GM12878 (cell line): ENCODE data around the gene ADAMTSL4. TPM values are rescaled to one million over a fixed set of nuclear protein-coding genes. Genes with fewer than 3 reads are reported as not detected.
A peak's percentile ranks its signal among the peaks of the same experiment; 100 is the strongest.

Source experiments
- CREM ChIP-seq: IDR thresholded peaks from 2 replicates; pipeline ENCODE4 v1.6.1; 2014; ENCODE audit warnings: antibody characterized with exemption, low read depth
- EED ChIP-seq: sonication (generic); IDR thresholded peaks from 2 replicates; pipeline ENCODE4 v1.6.1; 2016; ENCODE audit warnings: antibody characterized with exemption, low read depth
- HCFC1 ChIP-seq: fragments of 150-350 bp; IDR thresholded peaks from 2 replicates; pipeline ENCODE4 v1.6.1; 2014; ENCODE audit warnings: low read length
- IKZF1 ChIP-seq: fragments of 450-650 bp; conservative IDR thresholded peaks from 2 replicates; pipeline ENCODE4 v1.6.1; 2017; ENCODE audit warnings: antibody characterized with exemption, mild to moderate bottlenecking
- IRF3 ChIP-seq: fragments of 450-650 bp; IDR thresholded peaks from 2 replicates; pipeline ENCODE4 v1.6.1; 2014; ENCODE audit warnings: mild to moderate bottlenecking
- LARP7 ChIP-seq: fragments of 450-650 bp; IDR thresholded peaks from 2 replicates; pipeline ENCODE4 v1.6.1; 2017; ENCODE audit warnings: mild to moderate bottlenecking
- PML ChIP-seq: IDR thresholded peaks from 2 replicates; pipeline ENCODE4 v1.6.1; 2012; ENCODE audit warnings: low read length, inconsistent platforms
- POLR2A ChIP-seq: IDR thresholded peaks from 2 replicates; pipeline ENCODE4 v1.6.1; 2011; ENCODE audit warnings: low read depth, mild to moderate bottlenecking, low read length
- POU2F2 ChIP-seq: IDR thresholded peaks from 3 replicates; pipeline ENCODE4 v1.6.1; 2011; ENCODE audit warnings: low read depth, mild to moderate bottlenecking, low read length, borderline replicate concordance
- RAD51 ChIP-seq: fragments of 450-650 bp; IDR thresholded peaks from 2 replicates; pipeline ENCODE4 v1.6.1; 2016; ENCODE audit warnings: moderate library complexity, mild to moderate bottlenecking, inconsistent platforms
- RUNX3 ChIP-seq: IDR thresholded peaks from 2 replicates; pipeline ENCODE4 v1.6.1; 2012; ENCODE audit warnings: low read length, inconsistent platforms
- STAT1 ChIP-seq: fragments of 450-650 bp; conservative IDR thresholded peaks from 2 replicates; pipeline ENCODE4 v1.6.1; 2014; ENCODE audit warnings: antibody characterized with exemption, mild to moderate bottlenecking
- TARDBP ChIP-seq: IDR thresholded peaks from 2 replicates; pipeline ENCODE4 v1.6.1; 2016; ENCODE audit warnings: borderline replicate concordance
- YY1 ChIP-seq: IDR thresholded peaks from 2 replicates; pipeline ENCODE4 v1.6.1; 2011; ENCODE audit warnings: low read depth, mild to moderate bottlenecking, low read length
- ZBTB11 ChIP-seq: fragments of 450-650 bp; formaldehyde crosslinking; IDR thresholded peaks from 2 replicates; pipeline ENCODE4 v1.5.0; 2022; ENCODE audit warnings: mild to moderate bottlenecking, missing genetic modification characterization
- ZNF687 ChIP-seq: fragments of 450-650 bp; IDR thresholded peaks from 2 replicates; pipeline ENCODE4 v1.6.1; 2017; ENCODE audit warnings: mild to moderate bottlenecking, moderate library complexity
- polyA plus RNA-seq, 11 experiments: library from polyadenylated mRNA; depleted of rRNA in 4 of 11; unstranded in 6 of 11; stranded (reverse) in 5 of 11; fragments of >200 nt; fragmentation: Nextera tagmentation in 4 of 11; fragmentation: Illumina TruSeq in 1 of 11; extraction: Ambion mirVana in 4 of 11; extraction: Trizol in 1 of 11; gene quantifications; 1 replicate in 1 of 11; 2 replicates in 10 of 11; pipeline versions ENCODE4 v1.2.1 to v1.2.3, GENCODE V29; 2011 to 2016; ENCODE audit warnings: inconsistent platforms in 2 of 11, missing spikeins in 2 of 11, low read depth in 1 of 11
- total RNA-seq, 4 experiments: library from RNA; depleted of rRNA in 3 of 4; stranded (reverse); fragments of >200 nt in 3 of 4; fragmentation: Illumina TruSeq in 1 of 4; extraction: Trizol in 1 of 4; gene quantifications; 2 replicates each; pipeline versions ENCODE4 v1.2.1 to v1.2.3, GENCODE V29; 2013 to 2021
- TF ChIP-seq, protein P1 (sequence below): fragments of 450-650 bp; IDR thresholded peaks from 2 replicates; pipeline ENCODE4 v1.6.1; 2017; ENCODE audit warnings: low read depth, mild to moderate bottlenecking, moderate library complexity
- TF ChIP-seq, protein P2 (sequence below): IDR thresholded peaks from 2 replicates; pipeline ENCODE4 v1.6.1; 2012; ENCODE audit warnings: low read depth, low read length, improper control_type of control experiment
- TF ChIP-seq, protein P3 (sequence below): fragments of 450-650 bp; IDR thresholded peaks from 2 replicates; pipeline ENCODE4 v1.6.1; 2017; ENCODE audit warnings: borderline replicate concordance

ADAMTSL4 gene
- total and polyA plus RNA-seq, 10 of the 15 experiments (the other 5 are each of a cell fraction or from before 2014, with no cell fraction given), result 0.04 to 0.15 (median 0.05) TPM; not detected in 5

- TF ChIP-seq ZNF687 (no peak), YY1 (no peak), RUNX3 (no peak), POU2F2 (peak; percentile 14; the same call in 1 of the 3 replicates), POLR2A (peak; percentile 51), ZBTB11 (no peak), STAT1 (no peak), HCFC1 (no peak), PML (no peak), IKZF1 (peak; percentile 84), RAD51 (no peak), TARDBP (no peak), EED (peak; percentile 53), LARP7 (no peak), IRF3 (no peak), CREM (peak; percentile 77)
- TF ChIP-seq, protein P1, sequence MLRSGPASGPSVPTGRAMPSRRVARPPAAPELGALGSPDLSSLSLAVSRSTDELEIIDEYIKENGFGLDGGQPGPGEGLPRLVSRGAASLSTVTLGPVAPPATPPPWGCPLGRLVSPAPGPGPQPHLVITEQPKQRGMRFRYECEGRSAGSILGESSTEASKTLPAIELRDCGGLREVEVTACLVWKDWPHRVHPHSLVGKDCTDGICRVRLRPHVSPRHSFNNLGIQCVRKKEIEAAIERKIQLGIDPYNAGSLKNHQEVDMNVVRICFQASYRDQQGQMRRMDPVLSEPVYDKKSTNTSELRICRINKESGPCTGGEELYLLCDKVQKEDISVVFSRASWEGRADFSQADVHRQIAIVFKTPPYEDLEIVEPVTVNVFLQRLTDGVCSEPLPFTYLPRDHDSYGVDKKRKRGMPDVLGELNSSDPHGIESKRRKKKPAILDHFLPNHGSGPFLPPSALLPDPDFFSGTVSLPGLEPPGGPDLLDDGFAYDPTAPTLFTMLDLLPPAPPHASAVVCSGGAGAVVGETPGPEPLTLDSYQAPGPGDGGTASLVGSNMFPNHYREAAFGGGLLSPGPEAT, result peak; percentile 96
- TF ChIP-seq, protein P2, sequence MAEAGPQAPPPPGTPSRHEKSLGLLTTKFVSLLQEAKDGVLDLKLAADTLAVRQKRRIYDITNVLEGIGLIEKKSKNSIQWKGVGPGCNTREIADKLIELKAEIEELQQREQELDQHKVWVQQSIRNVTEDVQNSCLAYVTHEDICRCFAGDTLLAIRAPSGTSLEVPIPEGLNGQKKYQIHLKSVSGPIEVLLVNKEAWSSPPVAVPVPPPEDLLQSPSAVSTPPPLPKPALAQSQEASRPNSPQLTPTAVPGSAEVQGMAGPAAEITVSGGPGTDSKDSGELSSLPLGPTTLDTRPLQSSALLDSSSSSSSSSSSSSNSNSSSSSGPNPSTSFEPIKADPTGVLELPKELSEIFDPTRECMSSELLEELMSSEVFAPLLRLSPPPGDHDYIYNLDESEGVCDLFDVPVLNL, result no peak
- TF ChIP-seq, protein P3, sequence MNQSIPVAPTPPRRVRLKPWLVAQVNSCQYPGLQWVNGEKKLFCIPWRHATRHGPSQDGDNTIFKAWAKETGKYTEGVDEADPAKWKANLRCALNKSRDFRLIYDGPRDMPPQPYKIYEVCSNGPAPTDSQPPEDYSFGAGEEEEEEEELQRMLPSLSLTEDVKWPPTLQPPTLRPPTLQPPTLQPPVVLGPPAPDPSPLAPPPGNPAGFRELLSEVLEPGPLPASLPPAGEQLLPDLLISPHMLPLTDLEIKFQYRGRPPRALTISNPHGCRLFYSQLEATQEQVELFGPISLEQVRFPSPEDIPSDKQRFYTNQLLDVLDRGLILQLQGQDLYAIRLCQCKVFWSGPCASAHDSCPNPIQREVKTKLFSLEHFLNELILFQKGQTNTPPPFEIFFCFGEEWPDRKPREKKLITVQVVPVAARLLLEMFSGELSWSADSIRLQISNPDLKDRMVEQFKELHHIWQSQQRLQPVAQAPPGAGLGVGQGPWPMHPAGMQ, result no peak
These were observed 14.3 kb downstream of the ADAMTSL4 start (continued) for GRCh38 chr1:150563340-150564038.
